Activated CD8-positive, alpha-beta T cell treated with anti-CD3 and anti-CD28 coated beads, Interleukin-2, amount 10 ng/mL, durations not matched to agents 7 days and 5 days (primary cell): ENCODE data around the gene CCDC122. TPM values are rescaled to one million over a fixed set of nuclear protein-coding genes. Genes with fewer than 3 reads are reported as not detected.

ENCODE experiments used
- ATAC-seq: fragments of 150-1000 bp; cut with Tn5 transposase; one replicate; pipeline ENCODE4 v1.10.0; 2021; ENCODE audit warnings: moderate library complexity
- CTCF ChIA-PET: fragments of 350-600 bp; sonication (Branson Sonifier 250); formaldehyde crosslinking; loops from one replicate; lab custom pipeline; 2021; ENCODE audit warnings: antibody characterized with exemption; lab: Charles Lee
- POLR2A ChIA-PET: fragments of 350-600 bp; sonication (Branson Sonifier 250); formaldehyde crosslinking; loops from one replicate; lab custom pipeline; 2021; ENCODE audit warnings: antibody characterized with exemption; lab: Charles Lee
- DNase-seq: peaks from one replicate; pipeline ENCODE4 v3.0.0-alpha.2; 2020
- H3K27ac Mint-ChIP-seq: one replicate; pipeline ENCODE4 v1.8.0; 2021; ENCODE audit warnings: mild to moderate bottlenecking, mixed read lengths
- H3K27me3 Mint-ChIP-seq: one replicate; pipeline ENCODE4 v1.8.0; 2021; ENCODE audit warnings: low read depth, mixed read lengths
- H3K36me3 Mint-ChIP-seq: one replicate; pipeline ENCODE4 v1.8.0; 2021; ENCODE audit warnings: low read depth, mixed read lengths
- H3K4me1 Mint-ChIP-seq: one replicate; pipeline ENCODE4 v1.8.0; 2021; ENCODE audit warnings: low read depth, mixed read lengths
- H3K4me3 Mint-ChIP-seq: one replicate; pipeline ENCODE4 v1.8.0; 2021; ENCODE audit warnings: mild to moderate bottlenecking, mixed read lengths
- H3K9me3 Mint-ChIP-seq: one replicate; pipeline ENCODE4 v1.8.0; 2022; ENCODE audit warnings: mixed read lengths; ENCODE audit not compliant: insufficient read depth
- total RNA-seq, 2 experiments: library from RNA; stranded (reverse); gene quantifications; one replicate each; pipeline ENCODE4 v1.2.3, GENCODE V29; 2021

CCDC122 gene
- total RNA-seq, 2 experiments from 2014 or later = 0.68 to 1.3 TPM

- ChIA-PET POLR2A (no interaction called here), CTCF (no interaction called here)
- Mint-ChIP-seq H3K4me1 (peaks cover 6% of the 10 kb centered on the region), H3K4me3 (no peak overlapping the region), H3K27ac (no peak overlapping the region), H3K27me3 (peaks cover 23% of the 10 kb centered on the region), H3K36me3 (no peaks in the 10 kb centered on the region), H3K9me3 (no peaks in the 10 kb centered on the region)
- no peak for ATAC-seq
- DNase-seq = no peak
Measured at GRCh38 chr13:43797869-43798268, 81.7 kb downstream of the CCDC122 start.

GRCh38 chr13:43797159-43797558, 82.4 kb downstream of the CCDC122 start:
- DNase-seq (no peak), ATAC-seq (no peak)
- no peaks in the 10 kb centered on the region for H3K9me3 Mint-ChIP-seq
- H3K4me3 Mint-ChIP-seq = no peak overlapping the region
- POLR2A ChIA-PET = no interaction called here
- no peak overlapping the region for H3K27ac Mint-ChIP-seq
- no peaks in the 10 kb centered on the region for H3K36me3 Mint-ChIP-seq
- H3K4me1 Mint-ChIP-seq = peaks cover 6% of the 10 kb centered on the region
- peaks cover 26% of the 10 kb centered on the region for H3K27me3 Mint-ChIP-seq
- CTCF ChIA-PET = no interaction called here

GRCh38 chr13:43794416-43794815, 85.1 kb downstream of the CCDC122 start:
- no peak overlapping the region for H3K27ac Mint-ChIP-seq
- no peak for ATAC-seq
- H3K36me3 Mint-ChIP-seq = no peaks in the 10 kb centered on the region
- no peaks in the 10 kb centered on the region for H3K9me3 Mint-ChIP-seq
- peaks cover 32% of the 10 kb centered on the region for H3K27me3 Mint-ChIP-seq
- no peak for DNase-seq
- H3K4me3 Mint-ChIP-seq = no peak overlapping the region
- peaks cover 6% of the 10 kb centered on the region for H3K4me1 Mint-ChIP-seq
- POLR2A ChIA-PET = no interaction called here
- CTCF ChIA-PET = no interaction called here

- ATAC-seq (no peak), DNase-seq (no peak)
- ChIA-PET POLR2A (no interaction called here), CTCF (interaction anchor here (0.7 to 1.1 kb wide), 3 partner anchors 9 to 12 kb away, joined by 3 read pairs; no protein-coding TSS in a partner anchor)
- H3K27me3 Mint-ChIP-seq = peaks cover 37% of the 10 kb centered on the region
- no peak overlapping the region for H3K27ac Mint-ChIP-seq
- no peaks in the 10 kb centered on the region for H3K9me3 Mint-ChIP-seq
- no peak overlapping the region for H3K4me3 Mint-ChIP-seq
- peaks cover 6% of the 10 kb centered on the region for H3K4me1 Mint-ChIP-seq
- H3K36me3 Mint-ChIP-seq = no peaks in the 10 kb centered on the region
Measured at GRCh38 chr13:43792076-43792881, 87.3 kb downstream of the CCDC122 start.

- POLR2A ChIA-PET = no interaction called here
- Mint-ChIP-seq H3K4me1 (peaks cover 7% of the 10 kb centered on the region), H3K27ac (no peak overlapping the region), H3K36me3 (no peaks in the 10 kb centered on the region), H3K27me3 (peaks cover 45% of the 10 kb centered on the region), H3K4me3 (peak overlapping the region; percentile 67), H3K9me3 (no peaks in the 10 kb centered on the region)
- CTCF ChIA-PET = interaction anchor here (1.4 kb wide), 1 partner anchor 26 kb away, joined by 3 read pairs; no protein-coding TSS in a partner anchor
- DNase-seq (no peak), ATAC-seq (no peak)
Measured at GRCh38 chr13:43787997-43788396, 91.5 kb downstream of the CCDC122 start.

- Mint-ChIP-seq H3K4me3 (peak overlapping the region; percentile 67), H3K9me3 (no peaks in the 10 kb centered on the region), H3K27ac (no peak overlapping the region), H3K36me3 (no peaks in the 10 kb centered on the region), H3K4me1 (peaks cover 7% of the 10 kb centered on the region), H3K27me3 (peaks cover 47% of the 10 kb centered on the region)
- POLR2A ChIA-PET = no interaction called here
- ATAC-seq (no peak), DNase-seq (no peak)
- CTCF ChIA-PET = interaction anchor here (0.9 kb wide), 1 partner anchor 17 kb away, joined by 3 read pairs; no protein-coding TSS in a partner anchor
Measured at GRCh38 chr13:43787518-43787891, 92.0 kb downstream of the CCDC122 start.

GRCh38 chr13:43786766-43787517, 92.6 kb downstream of the CCDC122 start, which contains the start of gene ENOX1:
TSS of gene ENOX1 (minus strand) at chr13:43786972.
- POLR2A ChIA-PET = no interaction called here
- H3K36me3 Mint-ChIP-seq = no peaks in the 10 kb centered on the region
- H3K9me3 Mint-ChIP-seq = no peaks in the 10 kb centered on the region
- CTCF ChIA-PET = interaction anchor here (0.9 kb wide), 1 partner anchor 17 kb away, joined by 3 read pairs; no protein-coding TSS in a partner anchor
- ATAC-seq (peak; percentile 52), DNase-seq (peak; percentile 27)
- H3K27me3 Mint-ChIP-seq = peaks cover 44% of the 10 kb centered on the region
- H3K4me1 Mint-ChIP-seq = peaks cover 7% of the 10 kb centered on the region
- peak within 1 kb of the TSS; percentile 69 for H3K4me3 Mint-ChIP-seq
- no peak within 1 kb of the TSS for H3K27ac Mint-ChIP-seq

GRCh38 chr13:43786472-43786765, 93.1 kb downstream of the CCDC122 start:
- POLR2A ChIA-PET = no interaction called here
- Mint-ChIP-seq H3K9me3 (no peaks in the 10 kb centered on the region), H3K36me3 (no peaks in the 10 kb centered on the region), H3K27ac (no peak overlapping the region), H3K4me1 (peaks cover 7% of the 10 kb centered on the region), H3K4me3 (peak overlapping the region; percentile 67), H3K27me3 (peaks cover 42% of the 10 kb centered on the region)
- no peak for DNase-seq
- CTCF ChIA-PET = no interaction called here
- ATAC-seq = peak; percentile 54

Other genes starting within 250 kb of the CCDC122 start
- under 1 TPM in 1 of 2 experiments, not detected in 1; 0.08 TPM for gene ENOX1, start 92.8 kb downstream of the CCDC122 start, total RNA-seq
- gene LACC1, start 164 bp upstream of the CCDC122 start, total RNA-seq = 1 to 10 TPM; 1.1 to 1.4 TPM